Testis (tissue), 2 donors: ENCODE measurements around the gene CFAP57.

Experiments
- CTCF ChIP-seq, 3 experiments: fragments of 450-650 bp in 2 of 3; fragments of 200-600 bp in 1 of 3; sonication (generic) in 1 of 3; IDR thresholded peaks; one replicate each; pipeline ENCODE4 v1.5.1; 2016 to 2019; ENCODE audit warnings: antibody characterized with exemption in 3 of 3, mild to moderate bottlenecking in 2 of 3, moderate library complexity in 1 of 3
- POLR2A ChIP-seq: fragments of 450-650 bp; IDR thresholded peaks from one replicate; pipeline ENCODE4 v1.6.1; 2017; ENCODE audit warnings: antibody characterized with exemption, mild to moderate bottlenecking, moderate library complexity

- no peak for TF ChIP-seq POLR2A
- TF ChIP-seq CTCF (IDR thresholded peaks at IDR 0.05), result no peak
Observed at GRCh38 chr1:43177691-43178090, 5.6 kb downstream of the CFAP57 start.
